GM19395 (cell line): ENCODE data around the gene AKTIP.

Experiments used
- ATAC-seq: cut with Tn5 transposase; IDR thresholded peaks from one replicate; pipeline ENCODE4 v1.9.1; 2021; ENCODE audit warnings: mild to moderate bottlenecking, moderate library complexity; ENCODE audit not compliant: unreplicated experiment

Gene AKTIP

GRCh38 chr16:53484542-53484941 is 18.5 kb downstream of the AKTIP start:
- no peak for ATAC-seq

GRCh38 chr16:53482123-53482522 is 20.9 kb downstream of the AKTIP start:
- no peak for ATAC-seq

GRCh38 chr16:53480394-53480793 is 22.6 kb downstream of the AKTIP start:
- no peak for ATAC-seq

- ATAC-seq: no peak
Measured at GRCh38 chr16:53478965-53479364, 24.0 kb downstream of the AKTIP start.

GRCh38 chr16:53476867-53477266 is 26.1 kb downstream of the AKTIP start:
- ATAC-seq: no peak

DNA sequence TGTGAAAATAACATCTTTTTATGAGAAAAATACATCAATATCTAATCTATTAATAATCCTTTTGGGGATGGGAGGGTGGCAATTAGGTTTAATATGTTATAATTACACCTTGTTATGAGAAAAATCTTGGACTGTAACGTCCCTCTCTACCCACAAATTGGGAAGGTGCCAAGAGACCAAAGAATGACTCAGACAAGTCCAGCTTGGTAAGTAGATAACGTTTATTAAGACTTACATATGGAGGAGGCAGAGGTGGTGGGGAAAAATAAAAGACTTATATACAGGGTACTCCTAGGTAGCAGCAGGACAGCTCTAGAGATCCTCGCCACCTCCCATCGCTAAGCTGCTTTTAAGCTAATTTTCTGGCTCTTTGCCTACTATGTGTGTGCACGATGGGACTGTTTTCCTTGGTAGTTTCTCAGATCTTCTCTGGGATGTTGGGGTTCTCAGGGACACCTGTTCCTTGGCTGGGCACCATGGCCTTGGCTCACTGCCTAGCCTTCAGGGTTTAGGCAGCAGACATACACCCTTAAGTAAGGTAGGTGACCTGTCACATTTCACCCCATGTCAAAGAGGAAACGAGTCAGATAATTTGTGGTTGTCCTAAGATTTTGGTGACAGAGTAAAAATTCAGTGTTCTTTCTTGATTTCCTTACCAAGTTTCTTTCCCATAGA is 37.3 kb downstream of the AKTIP start:
- no peak for ATAC-seq

- no peak for ATAC-seq
Measured at GRCh38 chr16:53458635-53459034, 44.4 kb downstream of the AKTIP start.

GRCh38 chr16:53457670-53458069 is 45.3 kb downstream of the AKTIP start:
- peak; percentile 100 for ATAC-seq

- ATAC-seq: no peak
Measured at GRCh38 chr16:53456625-53457024, 46.4 kb downstream of the AKTIP start.

- no peak for ATAC-seq
Measured at GRCh38 chr16:53453928-53454327, 49.1 kb downstream of the AKTIP start.

GRCh38 chr16:53449816-53450517 is 53.0 kb downstream of the AKTIP start:
- no peak for ATAC-seq

DNA sequence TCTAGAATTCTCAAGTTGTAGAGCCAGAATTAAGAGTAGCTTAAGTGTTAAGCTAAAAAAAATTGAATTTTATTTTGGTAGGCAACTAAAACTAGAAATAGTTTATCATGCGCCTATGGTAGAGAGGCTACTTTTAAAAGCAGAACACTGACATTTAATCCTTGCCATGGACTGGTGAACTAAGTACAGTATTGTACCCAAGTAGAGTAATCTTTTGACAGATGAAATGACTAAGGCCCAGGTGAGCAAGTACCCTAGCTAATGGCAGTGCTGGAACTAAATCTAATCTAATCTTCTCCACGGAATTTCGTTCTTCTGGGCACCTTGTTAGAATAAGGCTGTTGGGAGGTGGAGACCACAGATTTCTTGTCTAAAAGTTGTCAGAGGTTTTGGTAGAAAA is 56.9 kb downstream of the AKTIP start:
- no peak for ATAC-seq

- ATAC-seq: no peak
Measured at GRCh38 chr16:53445534-53445933, 57.5 kb downstream of the AKTIP start.
